GM23338 (cell line): ENCODE results near the gene LRP11. TPM values are rescaled to one million over a fixed set of nuclear protein-coding genes. Genes with fewer than 3 reads are reported as not detected.

Source experiments
- ATAC-seq: fragments of 200-7000 bp; cut with Tn5 transposase; 3 replicates; pipeline ENCODE4 v1.9.1; 2020
- DNase-seq: peaks from one replicate; pipeline ENCODE4 v3.0.0-alpha.2; 2015; ENCODE audit warnings: low spot score
- H2AFZ ChIP-seq: fragments of 200-600 bp; sonication (generic); 2 replicates; pipeline ENCODE4 v1.8.0; 2016; ENCODE audit warnings: antibody characterized with exemption, mild to moderate bottlenecking, moderate library complexity
- H3F3A ChIP-seq: fragments of 200-600 bp; sonication (generic); replicated peaks from 2 replicates; pipeline ENCODE4 v1.8.0; 2017; ENCODE audit warnings: antibody characterized with exemption, mixed run types, low read depth
- H3K27ac ChIP-seq: fragments of 200-600 bp; sonication (generic); 2 replicates; pipeline ENCODE4 v1.6.1; 2016; ENCODE audit warnings: low read depth
- H3K27me3 ChIP-seq: fragments of 200-600 bp; sonication (generic); 2 replicates; pipeline ENCODE4 v1.8.0; 2016; ENCODE audit warnings: mild to moderate bottlenecking, mixed run types, moderate library complexity; ENCODE audit not compliant: insufficient read depth
- H3K36me3 ChIP-seq: fragments of 200-600 bp; sonication (generic); 2 replicates; pipeline ENCODE4 v1.8.0; 2016; ENCODE audit warnings: mild to moderate bottlenecking; ENCODE audit not compliant: insufficient read depth
- H3K4me1 ChIP-seq: fragments of 200-600 bp; sonication (generic); 2 replicates; pipeline ENCODE4 v1.8.0; 2016; ENCODE audit warnings: mild to moderate bottlenecking, moderate library complexity; ENCODE audit not compliant: insufficient read depth
- H3K4me2 ChIP-seq: fragments of 200-600 bp; sonication (generic); 2 replicates; pipeline ENCODE4 v1.7.1; 2017; ENCODE audit warnings: mixed run types
- H3K4me3 ChIP-seq: fragments of 200-600 bp; sonication (generic); 2 replicates; pipeline ENCODE4 v1.6.1; 2016; ENCODE audit warnings: mixed run types
- H3K79me2 ChIP-seq: fragments of 200-600 bp; sonication (generic); replicated peaks from 2 replicates; pipeline ENCODE4 v1.8.0; 2017; ENCODE audit warnings: mild to moderate bottlenecking; ENCODE audit not compliant: insufficient read depth
- H3K9me2 ChIP-seq: fragments of 200-600 bp; sonication (generic); 2 replicates; pipeline ENCODE4 v1.8.0; 2017; ENCODE audit not compliant: insufficient read depth
- H4K20me1 ChIP-seq: fragments of 200-600 bp; sonication (generic); replicated peaks from 2 replicates; pipeline ENCODE4 v1.8.0; 2017; ENCODE audit warnings: mild to moderate bottlenecking; ENCODE audit not compliant: insufficient read depth
- H3K27ac Mint-ChIP-seq: 2 replicates; pipeline ENCODE4 v1.8.0; 2020; ENCODE audit warnings: inconsistent platforms, mild to moderate bottlenecking, moderate library complexity, mixed read lengths
- H3K27me3 Mint-ChIP-seq: 3 replicates; pipeline ENCODE4 v1.8.0; 2022; ENCODE audit warnings: low read depth, mild to moderate bottlenecking, moderate library complexity, mixed read lengths, inconsistent platforms; ENCODE audit not compliant: insufficient read depth, poor library complexity
- H3K36me3 Mint-ChIP-seq: 3 replicates; pipeline ENCODE4 v1.8.0; 2021; ENCODE audit warnings: low read depth, mild to moderate bottlenecking, inconsistent platforms, moderate library complexity, mixed read lengths
- H3K4me1 Mint-ChIP-seq: 3 replicates; pipeline ENCODE4 v1.8.0; 2020; ENCODE audit warnings: mild to moderate bottlenecking, inconsistent platforms, mixed read lengths
- H3K4me3 Mint-ChIP-seq: 3 replicates; pipeline ENCODE4 v1.8.0; 2021; ENCODE audit warnings: moderate library complexity, mild to moderate bottlenecking, inconsistent platforms, mixed read lengths
- H3K9me3 Mint-ChIP-seq: 3 replicates; pipeline ENCODE4 v1.8.0; 2020; ENCODE audit warnings: moderate library complexity, mild to moderate bottlenecking, inconsistent platforms, mixed read lengths
- polyA plus RNA-seq: library from polyadenylated mRNA; unstranded; fragments of >200 nt; fragmentation: Nextera tagmentation; extraction: Ambion mirVana; gene quantifications from 2 replicates; pipeline ENCODE4 v1.2.1, GENCODE V29; 2016
- total RNA-seq: library from RNA; depleted of rRNA; stranded (reverse); fragments of >200 nt; shearing (Covaris generic); gene quantifications from 2 replicates; pipeline ENCODE4 v1.2.3, GENCODE V29; 2014
- TF ChIP-seq, protein P1 (sequence below): IDR thresholded peaks from one replicate; pipeline ENCODE4 v1.6.1; 2018; ENCODE audit warnings: antibody characterized with exemption; ENCODE audit not compliant: unreplicated experiment
- TF ChIP-seq, protein P2 (sequence below), 2 experiments: fragments of 200-600 bp in 1 of 2; sonication (generic) in 1 of 2; conservative IDR thresholded peaks; 2 replicates each; pipeline versions ENCODE4 v1.5.1 to v1.6.1; 2016 to 2017; ENCODE audit warnings: antibody characterized with exemption in 2 of 2, low read depth in 2 of 2, mild to moderate bottlenecking in 2 of 2, moderate library complexity in 1 of 2
- TF ChIP-seq, protein P3 (sequence below): fragments of 250-450 bp; sonication (Bioruptor Pico); IDR thresholded peaks from 2 replicates; pipeline ENCODE4 v1.5.0; 2020; ENCODE audit warnings: mild to moderate bottlenecking, moderate library complexity

The LRP11 gene
- total and polyA plus RNA-seq, 2 experiments from 2014 or later = 10.8 to 37.1 TPM

DNA sequence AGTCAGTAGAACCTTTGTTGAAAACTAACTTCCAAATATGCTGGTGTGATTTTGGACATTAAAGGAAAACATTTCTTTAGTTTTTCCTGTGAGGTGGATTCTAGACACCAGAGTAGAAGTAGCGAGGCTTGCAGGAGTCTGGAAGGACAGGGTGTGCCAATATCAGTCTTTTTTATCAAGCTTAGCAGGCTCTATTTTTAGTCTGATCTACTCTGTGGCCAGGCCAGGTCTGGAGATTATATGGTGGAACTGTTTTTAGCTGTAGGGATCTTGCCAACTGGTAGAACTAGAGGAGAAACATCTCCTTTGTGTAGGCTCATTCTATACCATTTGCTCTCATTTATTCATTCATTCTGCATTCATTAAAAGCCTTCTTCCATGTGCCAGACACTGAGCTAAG lies 42.7 kb downstream of the LRP11 start (continued):
- TF ChIP-seq, protein P1, sequence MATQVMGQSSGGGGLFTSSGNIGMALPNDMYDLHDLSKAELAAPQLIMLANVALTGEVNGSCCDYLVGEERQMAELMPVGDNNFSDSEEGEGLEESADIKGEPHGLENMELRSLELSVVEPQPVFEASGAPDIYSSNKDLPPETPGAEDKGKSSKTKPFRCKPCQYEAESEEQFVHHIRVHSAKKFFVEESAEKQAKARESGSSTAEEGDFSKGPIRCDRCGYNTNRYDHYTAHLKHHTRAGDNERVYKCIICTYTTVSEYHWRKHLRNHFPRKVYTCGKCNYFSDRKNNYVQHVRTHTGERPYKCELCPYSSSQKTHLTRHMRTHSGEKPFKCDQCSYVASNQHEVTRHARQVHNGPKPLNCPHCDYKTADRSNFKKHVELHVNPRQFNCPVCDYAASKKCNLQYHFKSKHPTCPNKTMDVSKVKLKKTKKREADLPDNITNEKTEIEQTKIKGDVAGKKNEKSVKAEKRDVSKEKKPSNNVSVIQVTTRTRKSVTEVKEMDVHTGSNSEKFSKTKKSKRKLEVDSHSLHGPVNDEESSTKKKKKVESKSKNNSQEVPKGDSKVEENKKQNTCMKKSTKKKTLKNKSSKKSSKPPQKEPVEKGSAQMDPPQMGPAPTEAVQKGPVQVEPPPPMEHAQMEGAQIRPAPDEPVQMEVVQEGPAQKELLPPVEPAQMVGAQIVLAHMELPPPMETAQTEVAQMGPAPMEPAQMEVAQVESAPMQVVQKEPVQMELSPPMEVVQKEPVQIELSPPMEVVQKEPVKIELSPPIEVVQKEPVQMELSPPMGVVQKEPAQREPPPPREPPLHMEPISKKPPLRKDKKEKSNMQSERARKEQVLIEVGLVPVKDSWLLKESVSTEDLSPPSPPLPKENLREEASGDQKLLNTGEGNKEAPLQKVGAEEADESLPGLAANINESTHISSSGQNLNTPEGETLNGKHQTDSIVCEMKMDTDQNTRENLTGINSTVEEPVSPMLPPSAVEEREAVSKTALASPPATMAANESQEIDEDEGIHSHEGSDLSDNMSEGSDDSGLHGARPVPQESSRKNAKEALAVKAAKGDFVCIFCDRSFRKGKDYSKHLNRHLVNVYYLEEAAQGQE = no peak

DNA sequence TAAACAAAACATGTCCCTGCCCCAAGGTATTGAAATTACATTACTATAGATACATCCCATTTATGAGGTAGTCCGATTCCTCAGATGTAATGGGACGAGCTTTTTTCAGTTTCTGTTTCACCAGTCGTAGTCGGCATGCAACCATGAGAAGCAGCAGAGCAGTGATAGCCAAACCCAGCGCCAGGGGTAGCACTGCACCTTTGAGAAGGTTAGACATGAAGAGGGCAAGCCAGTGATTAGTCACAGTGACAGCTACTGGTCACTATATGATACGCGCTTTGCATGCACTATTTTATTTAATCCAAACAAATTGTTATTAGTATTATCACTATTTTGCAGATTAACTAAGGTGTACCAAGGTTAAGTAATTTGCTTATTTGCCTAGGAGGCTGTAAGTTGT lies 43.7 kb downstream of the LRP11 start:
- H3K4me3 Mint-ChIP-seq = no peak overlapping the region

More for the DNA sequence above, 43.7 kb downstream of the LRP11 start:
- ATAC-seq (no peak), DNase-seq (peak; percentile 14)
- no peaks in the 10 kb centered on the region for H3K36me3 Mint-ChIP-seq
- Histone ChIP-seq H3K4me3 (no peak overlapping the region), H3K4me2 (no peak overlapping the region), H3K27me3 (no peaks in the 10 kb centered on the region), H3K9me2 (no peaks in the 10 kb centered on the region), H3K36me3 (no peaks in the 10 kb centered on the region; the same call in 1 of the 2 replicates), H3K79me2 (no peaks in the 10 kb centered on the region), H3K4me1 (no peaks in the 10 kb centered on the region), H2AFZ (no peak overlapping the region), H3K27ac (no peak overlapping the region), H4K20me1 (no peaks in the 10 kb centered on the region; the same call in 1 of the 2 replicates), H3F3A (no peaks in the 10 kb centered on the region)
- H3K27ac Mint-ChIP-seq = no peak overlapping the region
- TF ChIP-seq, protein P2, sequence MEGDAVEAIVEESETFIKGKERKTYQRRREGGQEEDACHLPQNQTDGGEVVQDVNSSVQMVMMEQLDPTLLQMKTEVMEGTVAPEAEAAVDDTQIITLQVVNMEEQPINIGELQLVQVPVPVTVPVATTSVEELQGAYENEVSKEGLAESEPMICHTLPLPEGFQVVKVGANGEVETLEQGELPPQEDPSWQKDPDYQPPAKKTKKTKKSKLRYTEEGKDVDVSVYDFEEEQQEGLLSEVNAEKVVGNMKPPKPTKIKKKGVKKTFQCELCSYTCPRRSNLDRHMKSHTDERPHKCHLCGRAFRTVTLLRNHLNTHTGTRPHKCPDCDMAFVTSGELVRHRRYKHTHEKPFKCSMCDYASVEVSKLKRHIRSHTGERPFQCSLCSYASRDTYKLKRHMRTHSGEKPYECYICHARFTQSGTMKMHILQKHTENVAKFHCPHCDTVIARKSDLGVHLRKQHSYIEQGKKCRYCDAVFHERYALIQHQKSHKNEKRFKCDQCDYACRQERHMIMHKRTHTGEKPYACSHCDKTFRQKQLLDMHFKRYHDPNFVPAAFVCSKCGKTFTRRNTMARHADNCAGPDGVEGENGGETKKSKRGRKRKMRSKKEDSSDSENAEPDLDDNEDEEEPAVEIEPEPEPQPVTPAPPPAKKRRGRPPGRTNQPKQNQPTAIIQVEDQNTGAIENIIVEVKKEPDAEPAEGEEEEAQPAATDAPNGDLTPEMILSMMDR (conservative IDR thresholded peaks at IDR 0.05; ENCODE audit: low read depth in 2 of 2) = 0 out of 4 replicates have a peak, but pooled peaks of 1 of the 2 experiments have one; percentile 3
- TF ChIP-seq, protein P3, sequence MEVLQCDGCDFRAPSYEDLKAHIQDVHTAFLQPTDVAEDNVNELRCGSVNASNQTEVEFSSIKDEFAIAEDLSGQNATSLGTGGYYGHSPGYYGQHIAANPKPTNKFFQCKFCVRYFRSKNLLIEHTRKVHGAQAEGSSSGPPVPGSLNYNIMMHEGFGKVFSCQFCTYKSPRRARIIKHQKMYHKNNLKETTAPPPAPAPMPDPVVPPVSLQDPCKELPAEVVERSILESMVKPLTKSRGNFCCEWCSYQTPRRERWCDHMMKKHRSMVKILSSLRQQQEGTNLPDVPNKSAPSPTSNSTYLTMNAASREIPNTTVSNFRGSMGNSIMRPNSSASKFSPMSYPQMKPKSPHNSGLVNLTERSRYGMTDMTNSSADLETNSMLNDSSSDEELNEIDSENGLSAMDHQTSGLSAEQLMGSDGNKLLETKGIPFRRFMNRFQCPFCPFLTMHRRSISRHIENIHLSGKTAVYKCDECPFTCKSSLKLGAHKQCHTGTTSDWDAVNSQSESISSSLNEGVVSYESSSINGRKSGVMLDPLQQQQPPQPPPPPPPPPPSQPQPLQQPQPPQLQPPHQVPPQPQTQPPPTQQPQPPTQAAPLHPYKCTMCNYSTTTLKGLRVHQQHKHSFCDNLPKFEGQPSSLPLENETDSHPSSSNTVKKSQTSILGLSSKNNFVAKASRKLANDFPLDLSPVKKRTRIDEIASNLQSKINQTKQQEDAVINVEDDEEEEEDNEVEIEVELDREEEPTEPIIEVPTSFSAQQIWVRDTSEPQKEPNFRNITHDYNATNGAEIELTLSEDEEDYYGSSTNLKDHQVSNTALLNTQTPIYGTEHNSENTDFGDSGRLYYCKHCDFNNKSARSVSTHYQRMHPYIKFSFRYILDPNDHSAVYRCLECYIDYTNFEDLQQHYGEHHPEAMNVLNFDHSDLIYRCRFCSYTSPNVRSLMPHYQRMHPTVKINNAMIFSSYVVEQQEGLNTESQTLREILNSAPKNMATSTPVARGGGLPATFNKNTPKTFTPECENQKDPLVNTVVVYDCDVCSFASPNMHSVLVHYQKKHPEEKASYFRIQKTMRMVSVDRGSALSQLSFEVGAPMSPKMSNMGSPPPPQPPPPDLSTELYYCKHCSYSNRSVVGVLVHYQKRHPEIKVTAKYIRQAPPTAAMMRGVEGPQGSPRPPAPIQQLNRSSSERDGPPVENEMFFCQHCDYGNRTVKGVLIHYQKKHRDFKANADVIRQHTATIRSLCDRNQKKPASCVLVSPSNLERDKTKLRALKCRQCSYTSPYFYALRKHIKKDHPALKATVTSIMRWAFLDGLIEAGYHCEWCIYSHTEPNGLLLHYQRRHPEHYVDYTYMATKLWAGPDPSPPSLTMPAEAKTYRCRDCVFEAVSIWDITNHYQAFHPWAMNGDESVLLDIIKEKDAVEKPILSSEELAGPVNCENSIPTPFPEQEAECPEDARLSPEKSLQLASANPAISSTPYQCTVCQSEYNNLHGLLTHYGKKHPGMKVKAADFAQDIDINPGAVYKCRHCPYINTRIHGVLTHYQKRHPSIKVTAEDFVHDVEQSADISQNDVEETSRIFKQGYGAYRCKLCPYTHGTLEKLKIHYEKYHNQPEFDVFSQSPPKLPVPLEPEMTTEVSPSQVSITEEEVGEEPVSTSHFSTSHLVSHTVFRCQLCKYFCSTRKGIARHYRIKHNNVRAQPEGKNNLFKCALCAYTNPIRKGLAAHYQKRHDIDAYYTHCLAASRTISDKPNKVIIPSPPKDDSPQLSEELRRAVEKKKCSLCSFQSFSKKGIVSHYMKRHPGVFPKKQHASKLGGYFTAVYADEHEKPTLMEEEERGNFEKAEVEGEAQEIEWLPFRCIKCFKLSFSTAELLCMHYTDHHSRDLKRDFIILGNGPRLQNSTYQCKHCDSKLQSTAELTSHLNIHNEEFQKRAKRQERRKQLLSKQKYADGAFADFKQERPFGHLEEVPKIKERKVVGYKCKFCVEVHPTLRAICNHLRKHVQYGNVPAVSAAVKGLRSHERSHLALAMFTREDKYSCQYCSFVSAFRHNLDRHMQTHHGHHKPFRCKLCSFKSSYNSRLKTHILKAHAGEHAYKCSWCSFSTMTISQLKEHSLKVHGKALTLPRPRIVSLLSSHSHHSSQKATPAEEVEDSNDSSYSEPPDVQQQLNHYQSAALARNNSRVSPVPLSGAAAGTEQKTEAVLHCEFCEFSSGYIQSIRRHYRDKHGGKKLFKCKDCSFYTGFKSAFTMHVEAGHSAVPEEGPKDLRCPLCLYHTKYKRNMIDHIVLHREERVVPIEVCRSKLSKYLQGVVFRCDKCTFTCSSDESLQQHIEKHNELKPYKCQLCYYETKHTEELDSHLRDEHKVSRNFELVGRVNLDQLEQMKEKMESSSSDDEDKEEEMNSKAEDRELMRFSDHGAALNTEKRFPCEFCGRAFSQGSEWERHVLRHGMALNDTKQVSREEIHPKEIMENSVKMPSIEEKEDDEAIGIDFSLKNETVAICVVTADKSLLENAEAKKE (CRISPR knock-in tag) = no peak
- no peaks in the 10 kb centered on the region for H3K4me1 Mint-ChIP-seq
- H3K9me3 Mint-ChIP-seq = no peaks in the 10 kb centered on the region
- peaks cover 5% of the 10 kb centered on the region for H3K27me3 Mint-ChIP-seq
